HS-5 (cell line): ENCODE data around the gene TRAPPC10.

Experiments used
- DNase-seq: peaks from one replicate; pipeline ENCODE4 v3.0.0-alpha.2; 2012; ENCODE audit warnings: low read depth

The TRAPPC10 gene, protein sequence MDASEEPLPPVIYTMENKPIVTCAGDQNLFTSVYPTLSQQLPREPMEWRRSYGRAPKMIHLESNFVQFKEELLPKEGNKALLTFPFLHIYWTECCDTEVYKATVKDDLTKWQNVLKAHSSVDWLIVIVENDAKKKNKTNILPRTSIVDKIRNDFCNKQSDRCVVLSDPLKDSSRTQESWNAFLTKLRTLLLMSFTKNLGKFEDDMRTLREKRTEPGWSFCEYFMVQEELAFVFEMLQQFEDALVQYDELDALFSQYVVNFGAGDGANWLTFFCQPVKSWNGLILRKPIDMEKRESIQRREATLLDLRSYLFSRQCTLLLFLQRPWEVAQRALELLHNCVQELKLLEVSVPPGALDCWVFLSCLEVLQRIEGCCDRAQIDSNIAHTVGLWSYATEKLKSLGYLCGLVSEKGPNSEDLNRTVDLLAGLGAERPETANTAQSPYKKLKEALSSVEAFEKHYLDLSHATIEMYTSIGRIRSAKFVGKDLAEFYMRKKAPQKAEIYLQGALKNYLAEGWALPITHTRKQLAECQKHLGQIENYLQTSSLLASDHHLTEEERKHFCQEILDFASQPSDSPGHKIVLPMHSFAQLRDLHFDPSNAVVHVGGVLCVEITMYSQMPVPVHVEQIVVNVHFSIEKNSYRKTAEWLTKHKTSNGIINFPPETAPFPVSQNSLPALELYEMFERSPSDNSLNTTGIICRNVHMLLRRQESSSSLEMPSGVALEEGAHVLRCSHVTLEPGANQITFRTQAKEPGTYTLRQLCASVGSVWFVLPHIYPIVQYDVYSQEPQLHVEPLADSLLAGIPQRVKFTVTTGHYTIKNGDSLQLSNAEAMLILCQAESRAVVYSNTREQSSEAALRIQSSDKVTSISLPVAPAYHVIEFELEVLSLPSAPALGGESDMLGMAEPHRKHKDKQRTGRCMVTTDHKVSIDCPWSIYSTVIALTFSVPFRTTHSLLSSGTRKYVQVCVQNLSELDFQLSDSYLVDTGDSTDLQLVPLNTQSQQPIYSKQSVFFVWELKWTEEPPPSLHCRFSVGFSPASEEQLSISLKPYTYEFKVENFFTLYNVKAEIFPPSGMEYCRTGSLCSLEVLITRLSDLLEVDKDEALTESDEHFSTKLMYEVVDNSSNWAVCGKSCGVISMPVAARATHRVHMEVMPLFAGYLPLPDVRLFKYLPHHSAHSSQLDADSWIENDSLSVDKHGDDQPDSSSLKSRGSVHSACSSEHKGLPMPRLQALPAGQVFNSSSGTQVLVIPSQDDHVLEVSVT

DNA sequence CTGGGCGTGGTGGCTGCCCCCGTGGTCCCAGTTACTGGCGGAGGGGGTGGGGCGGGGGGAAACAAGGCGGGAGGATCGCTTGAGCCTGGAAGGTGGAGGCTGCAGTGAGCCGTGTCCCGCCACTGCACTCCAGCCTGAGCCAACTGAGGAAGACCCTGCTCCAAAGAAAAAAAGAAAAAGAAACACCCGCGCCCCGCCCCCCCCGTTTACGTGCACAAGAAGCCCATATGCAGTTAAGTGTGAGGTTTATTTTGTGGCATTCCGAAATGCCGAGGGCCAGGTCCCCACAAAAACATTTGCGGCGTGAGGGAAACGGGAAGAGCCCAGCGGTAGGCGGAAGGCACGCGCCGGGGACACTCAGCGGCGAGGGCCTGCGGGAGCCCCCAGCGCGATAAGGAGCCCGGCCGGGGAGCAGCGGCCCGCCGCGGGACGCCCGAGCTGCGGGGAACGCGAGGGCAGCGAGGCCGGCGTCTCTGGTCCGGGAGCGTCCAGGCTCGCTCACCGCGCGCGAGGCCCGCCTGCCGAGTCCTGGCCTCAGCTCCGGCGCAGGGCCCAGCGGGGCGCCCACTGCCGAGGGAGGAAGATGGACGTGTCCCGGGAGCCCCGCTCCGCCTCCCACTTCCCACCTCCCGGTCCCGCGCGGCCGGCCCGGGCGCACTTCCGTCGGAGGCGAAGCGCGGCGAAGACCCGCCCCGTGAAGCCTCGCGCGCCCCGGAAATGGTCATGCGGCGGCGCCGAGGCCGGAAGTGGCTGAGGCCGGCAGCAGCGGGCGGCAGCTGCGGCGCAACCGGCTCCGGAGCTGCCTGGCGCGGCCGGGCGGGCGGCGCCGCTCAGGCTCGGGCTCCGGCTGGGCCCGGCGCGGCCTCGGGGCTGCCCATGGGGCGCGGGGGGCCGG lies at the start of gene TRAPPC10:
Gene TRAPPC10, plus strand, starts transcription at position 731 of the 895 bp plus-strand sequence. CDS start 185 bp downstream, outside the sequence.
- no peak for DNase-seq

DNA sequence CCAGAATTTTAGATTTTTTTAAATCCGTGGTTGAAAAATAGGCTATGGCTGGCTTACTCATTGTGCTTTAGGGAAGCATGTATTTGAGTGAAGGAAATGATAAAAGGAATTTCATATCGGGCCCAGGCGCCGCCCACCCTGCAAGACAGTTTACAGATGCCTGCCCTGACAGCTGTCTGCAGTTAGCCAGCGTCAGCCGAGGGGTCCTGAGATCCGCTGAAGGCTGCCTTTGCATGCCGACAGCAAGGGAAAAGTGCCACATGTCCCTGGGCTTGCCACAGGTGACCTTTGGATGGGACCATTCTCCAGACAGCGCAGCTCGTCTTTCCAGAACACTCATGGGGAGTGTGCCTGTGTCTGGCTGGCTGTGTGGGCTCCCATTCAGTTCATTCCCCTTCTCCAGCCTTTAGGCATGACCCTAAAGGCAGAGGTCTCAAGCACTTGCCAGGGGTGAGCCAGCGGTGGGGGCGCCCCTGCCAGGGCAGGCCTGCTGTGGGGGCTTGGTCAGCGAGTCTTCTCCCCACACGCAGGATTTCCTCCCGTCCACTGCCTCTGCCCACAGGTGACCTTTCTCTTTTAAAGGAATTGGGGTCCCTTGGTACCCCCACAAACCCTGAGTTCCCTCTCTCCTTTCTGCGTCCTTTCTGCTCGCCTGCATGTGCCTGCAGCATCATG lies 46.1 kb upstream of the TRAPPC10 start:
- no peak for DNase-seq

DNA sequence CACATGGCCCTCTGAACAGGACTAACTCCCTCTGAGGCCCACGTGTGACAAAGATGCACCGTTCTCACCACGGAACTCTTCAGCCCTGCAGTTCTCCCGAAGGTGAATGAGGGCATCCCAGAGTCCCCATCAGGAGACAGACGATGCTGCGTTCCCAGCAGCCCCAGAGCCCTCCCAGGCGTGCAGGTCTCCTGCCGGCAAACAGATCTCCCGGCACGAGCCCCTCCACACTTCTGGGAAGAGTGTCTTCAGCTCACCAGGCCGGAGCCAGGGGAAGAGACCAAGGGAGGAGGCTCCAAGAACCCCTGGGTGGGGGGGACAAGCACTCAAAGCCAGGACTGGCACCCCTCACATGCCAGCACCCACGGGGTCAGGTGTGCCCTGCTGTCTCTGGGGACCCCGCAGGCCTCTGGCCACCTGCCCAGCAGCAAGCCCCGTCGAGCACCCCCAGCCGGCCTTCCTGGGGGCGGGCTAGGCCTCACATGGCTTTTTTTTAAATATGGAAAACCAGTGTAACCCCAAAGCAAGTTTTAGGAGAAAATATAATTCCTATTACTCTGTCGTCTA lies 45.1 kb upstream of the TRAPPC10 start:
- DNase-seq = no peak

DNA sequence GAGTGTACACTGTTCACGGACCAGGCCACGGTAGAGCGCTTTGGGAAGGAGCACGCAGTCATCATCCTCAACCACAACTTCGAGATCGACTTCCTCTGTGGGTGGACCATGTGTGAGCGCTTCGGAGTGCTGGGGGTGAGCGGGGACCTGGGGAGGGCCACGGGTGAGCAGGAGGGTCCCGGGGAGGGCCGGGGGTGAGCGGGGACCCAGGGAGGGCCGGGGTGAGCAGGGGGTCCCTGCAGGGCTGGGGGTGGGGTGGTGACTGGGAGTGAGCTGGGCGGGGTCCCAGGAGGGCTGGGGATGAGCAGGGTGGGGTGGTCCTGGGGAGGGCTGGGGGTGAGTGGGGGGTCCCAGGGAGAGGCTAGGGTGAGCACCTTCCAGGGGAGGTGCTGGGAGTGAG lies 44.1 kb upstream of the TRAPPC10 start:
- DNase-seq = no peak

DNA sequence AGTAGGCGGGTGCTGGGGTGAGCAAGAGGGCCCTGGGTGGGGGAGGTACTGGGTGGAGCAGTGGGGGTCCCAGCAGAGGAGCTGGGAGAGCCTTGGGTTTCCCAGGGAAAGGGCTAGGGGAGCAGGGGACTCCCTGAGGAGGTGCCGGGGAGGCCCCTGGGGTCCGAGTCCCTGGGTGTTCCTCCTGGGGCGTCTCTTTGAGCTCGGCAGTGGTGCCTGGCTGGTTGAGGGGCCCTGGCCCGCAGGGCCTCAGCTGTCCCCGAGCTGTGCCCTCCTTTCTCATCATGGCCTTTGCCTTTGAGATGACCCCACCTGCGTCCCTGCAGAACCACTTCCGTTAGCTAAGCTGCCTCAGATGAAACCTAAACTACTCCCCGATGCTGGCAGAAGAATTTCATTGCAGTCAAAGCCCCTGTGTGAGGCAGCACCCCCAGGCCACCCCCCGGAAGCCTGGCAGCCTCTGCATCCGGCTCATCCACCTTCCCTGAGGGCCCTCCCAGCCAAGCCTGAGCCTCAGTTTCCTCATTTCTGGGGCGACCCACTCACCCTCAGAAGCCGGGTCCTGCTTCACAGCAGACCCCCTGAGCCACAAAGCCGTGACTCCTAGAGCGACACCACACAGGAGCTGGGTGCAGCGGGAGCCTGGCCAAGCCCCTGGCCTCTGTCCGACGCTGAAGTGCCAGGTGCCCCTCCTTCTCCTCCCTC lies 43.5 kb upstream of the TRAPPC10 start:
- no peak for DNase-seq

DNA sequence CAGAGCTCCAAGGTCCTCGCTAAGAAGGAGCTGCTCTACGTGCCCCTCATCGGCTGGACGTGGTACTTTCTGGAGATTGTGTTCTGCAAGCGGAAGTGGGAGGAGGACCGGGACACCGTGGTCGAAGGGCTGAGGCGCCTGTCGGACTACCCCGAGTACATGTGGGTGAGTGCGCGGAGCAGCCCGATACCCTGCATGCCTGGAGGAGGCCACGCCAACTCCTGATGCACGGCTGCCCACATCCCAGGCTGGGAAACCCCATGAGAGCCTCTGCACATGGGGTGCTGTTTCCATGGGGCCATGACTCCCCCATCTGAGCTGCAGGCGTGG lies 43.0 kb upstream of the TRAPPC10 start:
- no peak for DNase-seq

DNA sequence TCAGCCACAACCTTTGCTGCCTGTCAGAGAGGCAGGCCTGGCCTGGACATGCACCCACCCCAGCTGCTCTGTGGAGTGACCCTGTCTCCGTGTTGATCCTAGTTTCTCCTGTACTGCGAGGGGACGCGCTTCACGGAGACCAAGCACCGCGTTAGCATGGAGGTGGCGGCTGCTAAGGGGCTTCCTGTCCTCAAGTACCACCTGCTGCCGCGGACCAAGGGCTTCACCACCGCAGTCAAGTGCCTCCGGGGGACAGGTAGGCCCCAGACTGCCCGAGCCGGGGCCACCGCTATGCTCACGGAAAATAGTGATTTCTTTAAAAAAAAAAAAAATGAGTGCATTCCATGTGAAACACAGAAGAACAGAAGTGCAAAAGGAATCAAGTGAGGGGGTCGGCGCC lies 41.6 kb upstream of the TRAPPC10 start:
- no peak for DNase-seq

DNA sequence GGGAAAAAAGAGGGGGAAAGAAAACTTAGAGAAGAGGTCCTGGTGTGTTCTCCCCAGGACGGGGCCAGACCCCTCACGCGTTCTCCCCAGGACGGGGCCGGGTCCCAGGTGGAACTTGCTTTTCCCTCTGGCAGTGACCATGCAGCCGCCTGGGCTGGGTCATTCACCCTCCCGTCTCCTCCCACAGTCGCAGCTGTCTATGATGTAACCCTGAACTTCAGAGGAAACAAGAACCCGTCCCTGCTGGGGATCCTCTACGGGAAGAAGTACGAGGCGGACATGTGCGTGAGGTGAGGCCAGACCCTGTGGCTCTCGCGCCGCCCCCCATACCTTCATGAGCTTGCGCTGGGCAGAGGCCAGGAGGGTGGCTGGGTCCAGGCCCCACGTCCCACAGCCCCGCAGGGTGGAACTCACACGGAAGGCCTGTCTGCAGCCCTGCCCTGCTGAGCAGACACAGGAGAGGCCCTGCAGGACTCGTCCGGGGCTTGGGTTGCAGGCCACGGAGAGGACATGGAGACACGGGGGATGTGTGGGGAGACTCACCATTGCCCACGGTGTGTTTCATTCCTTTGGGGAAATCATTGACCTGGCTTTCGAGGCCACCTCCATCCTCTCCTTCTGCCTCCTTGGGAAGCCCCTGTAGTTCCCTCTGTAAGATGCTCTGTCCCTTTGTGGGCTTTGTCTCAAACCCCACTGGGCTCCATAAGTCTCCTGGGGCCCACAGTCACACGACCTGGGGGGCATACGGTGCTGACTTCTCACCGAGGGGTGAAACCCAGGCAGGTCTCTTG lies 40.7 kb upstream of the TRAPPC10 start:
- DNase-seq = no peak

DNA sequence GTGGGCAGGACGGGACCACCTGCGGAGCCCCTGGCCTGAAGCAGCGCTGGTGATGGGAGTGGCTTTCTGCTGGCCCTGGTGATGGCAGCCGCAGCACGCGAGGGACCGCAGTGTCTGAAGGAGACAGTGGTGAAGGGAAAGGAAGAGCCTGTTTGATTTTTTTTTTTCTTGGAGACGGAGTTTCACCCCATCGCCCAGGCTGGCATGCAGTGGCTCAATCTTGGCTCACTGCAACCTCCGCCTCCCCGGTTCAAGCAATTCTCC lies 40.2 kb upstream of the TRAPPC10 start:
- no peak for DNase-seq

DNA sequence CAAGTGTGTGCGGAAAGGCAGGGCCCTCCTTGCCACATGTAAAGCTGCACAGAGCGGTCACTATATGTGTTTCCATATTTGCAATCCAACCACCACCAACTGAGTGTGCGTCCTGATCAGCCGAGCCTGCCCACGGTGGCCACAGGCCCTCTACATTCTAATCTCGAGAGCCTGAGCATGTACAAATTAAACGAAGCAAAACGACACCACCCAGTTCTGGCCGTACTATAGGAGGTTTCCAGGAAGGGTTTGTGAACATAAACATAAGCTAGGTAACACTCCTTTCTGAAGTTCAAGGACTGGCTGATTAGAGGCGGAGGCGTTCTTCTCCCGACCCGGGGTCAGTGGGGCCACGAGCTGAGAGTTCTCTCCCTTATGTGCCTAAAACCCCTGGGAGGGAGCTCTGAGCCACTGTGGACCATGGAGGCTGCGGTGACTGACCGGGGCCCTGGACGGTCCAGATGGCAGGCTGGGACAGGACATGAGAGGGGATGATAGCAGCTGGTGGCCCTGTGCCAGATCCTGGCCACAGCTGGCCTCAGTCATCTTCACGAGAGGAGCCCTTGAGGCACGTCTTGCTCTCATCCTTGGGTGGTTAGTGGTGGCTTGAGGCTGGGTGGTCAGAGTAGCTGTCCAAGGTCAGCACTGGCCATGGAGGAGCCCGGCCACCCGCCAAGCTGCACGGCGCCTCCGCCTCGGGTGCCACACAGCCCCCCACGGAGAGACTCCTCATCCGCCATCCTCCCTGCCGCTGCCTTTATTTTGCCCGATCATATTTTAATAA lies 39.1 kb upstream of the TRAPPC10 start:
- no peak for DNase-seq

DNA sequence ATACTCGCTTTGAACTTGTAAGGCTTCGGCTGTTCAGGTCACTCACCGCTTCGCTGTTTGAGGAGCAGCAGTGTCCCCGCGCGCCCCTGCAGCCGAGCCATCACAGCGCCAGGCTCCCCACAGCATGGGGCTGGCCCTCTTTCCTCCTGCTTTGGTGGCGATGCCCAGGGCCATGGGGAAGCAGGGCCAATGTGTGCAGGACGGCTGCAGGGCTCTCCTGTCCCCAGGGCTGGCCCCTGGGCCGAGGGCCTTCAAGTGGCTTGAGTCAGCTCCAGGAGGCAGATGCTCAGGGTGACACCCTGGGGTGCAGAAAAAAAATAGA lies 38.5 kb upstream of the TRAPPC10 start:
- DNase-seq = no peak

DNA sequence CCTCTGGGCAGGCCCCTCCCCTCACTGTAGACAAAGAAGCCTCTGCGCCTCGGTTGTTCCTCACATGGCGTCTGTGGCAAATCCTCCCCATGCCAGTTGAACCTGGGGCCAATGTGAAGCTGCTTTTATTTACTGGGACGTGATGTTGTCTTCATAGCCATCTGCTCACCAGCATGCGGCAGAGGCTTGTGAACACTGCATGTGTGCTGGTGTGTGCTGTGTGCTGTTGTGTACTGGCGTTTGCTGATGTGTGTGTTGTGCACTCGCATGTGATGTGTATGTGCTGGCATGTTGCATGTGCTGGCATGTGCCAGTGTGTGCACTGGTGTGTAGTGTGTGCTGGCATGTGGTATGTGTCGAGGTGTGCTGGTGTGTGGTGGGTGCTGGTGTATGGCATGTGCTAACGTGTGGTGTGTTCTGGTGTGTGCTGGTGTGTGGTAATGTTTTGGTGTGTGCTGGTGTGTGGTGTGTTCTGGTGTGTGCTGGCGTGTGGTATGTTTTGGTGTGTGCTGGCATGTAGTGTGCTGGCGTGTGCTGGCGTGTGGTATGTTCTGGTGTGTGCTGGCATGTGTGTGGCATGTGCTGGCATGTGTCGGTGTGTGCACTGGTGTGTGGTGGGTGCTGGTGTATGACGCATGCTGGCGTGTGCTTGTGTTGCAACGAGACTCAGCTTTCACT lies 37.2 kb upstream of the TRAPPC10 start:
- DNase-seq = no peak

DNA sequence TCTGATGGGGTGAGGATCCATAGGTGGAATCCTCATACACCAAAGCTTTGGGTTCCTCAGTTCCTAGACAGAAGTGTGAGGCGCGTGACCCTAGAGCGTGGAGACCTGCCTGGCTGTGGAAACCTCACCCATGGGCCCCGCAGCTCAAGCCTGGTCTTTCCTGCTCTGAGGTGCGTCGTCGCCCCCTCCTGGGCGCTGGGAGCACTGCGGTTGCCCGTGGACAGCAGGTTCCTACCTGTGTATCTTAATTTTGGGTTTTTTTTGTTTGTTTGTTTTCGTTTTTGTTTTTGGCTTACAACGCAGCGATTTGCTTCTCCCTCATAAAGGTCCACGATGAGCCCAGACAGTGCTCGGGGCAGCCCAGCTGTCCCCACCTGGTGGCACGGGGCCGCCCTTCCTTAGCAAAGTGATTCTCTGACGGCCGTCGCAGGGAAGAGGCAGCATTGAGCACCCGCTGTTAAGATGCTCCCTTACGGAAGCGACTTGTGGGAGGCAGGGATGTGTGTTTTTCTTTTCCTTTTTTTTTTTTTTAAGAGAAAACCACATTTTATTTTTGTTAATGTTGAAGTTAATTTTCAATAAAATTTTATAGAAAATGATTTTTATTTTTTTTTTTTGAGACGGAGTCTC lies 36.5 kb upstream of the TRAPPC10 start:
- peak; percentile 3 for DNase-seq

DNA sequence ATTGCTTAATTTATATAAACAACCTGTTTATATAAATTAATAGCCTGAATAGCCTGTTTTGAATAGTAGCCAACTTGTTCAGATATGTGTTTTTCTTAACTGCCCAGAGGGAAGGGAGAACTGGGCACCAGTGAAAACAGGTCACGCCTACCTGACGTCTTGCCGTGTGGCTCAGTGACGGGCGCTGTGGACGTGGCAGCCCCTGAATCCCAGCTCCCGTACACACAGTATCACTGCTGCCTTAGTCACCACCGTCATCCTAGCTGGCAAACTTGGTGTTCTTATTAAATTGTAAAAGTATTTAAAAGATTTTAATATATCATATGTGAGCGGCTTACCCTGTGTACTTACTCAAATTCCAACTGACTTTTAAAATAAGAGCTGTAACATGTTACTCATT lies 35.4 kb upstream of the TRAPPC10 start:
- no peak for DNase-seq

DNA sequence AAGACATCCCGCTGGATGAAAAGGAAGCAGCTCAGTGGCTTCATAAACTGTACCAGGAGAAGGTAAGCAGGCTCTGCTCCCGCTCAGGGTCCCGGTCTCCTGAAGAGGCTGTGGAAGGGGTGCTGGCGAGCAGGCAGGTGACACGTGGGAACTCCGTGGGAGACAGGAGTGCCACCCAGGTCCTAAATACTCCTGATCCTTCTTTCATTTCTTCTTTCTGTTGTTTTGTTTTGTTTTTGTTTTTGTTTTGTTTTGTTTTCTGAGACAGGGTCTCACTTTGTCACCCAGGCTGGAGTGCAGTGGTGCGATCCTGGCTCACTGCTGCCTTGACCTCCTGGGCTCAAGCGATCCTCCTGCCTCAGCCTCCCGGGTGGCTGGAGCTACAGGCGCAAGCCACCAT lies 34.0 kb upstream of the TRAPPC10 start:
- no peak for DNase-seq

DNA sequence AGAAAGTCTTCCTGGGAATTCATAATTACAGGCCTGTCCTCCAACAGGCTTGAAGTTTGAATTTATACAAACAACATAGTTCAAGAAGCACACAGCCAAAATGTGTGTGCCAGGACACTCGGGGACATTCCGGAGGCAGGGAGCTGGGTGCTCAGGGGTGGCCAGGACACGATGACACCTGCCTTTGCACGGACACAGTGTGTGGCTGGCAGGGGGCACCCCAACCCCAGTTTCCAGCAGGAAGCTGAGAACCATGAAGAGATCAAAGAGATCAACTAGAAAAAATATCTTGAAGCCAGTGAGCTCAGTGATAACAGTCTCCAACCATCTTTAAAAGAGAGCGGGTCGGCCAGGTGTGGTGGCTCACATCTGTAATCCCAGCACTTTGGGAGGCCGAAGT lies 32.5 kb upstream of the TRAPPC10 start:
- DNase-seq = no peak

DNA sequence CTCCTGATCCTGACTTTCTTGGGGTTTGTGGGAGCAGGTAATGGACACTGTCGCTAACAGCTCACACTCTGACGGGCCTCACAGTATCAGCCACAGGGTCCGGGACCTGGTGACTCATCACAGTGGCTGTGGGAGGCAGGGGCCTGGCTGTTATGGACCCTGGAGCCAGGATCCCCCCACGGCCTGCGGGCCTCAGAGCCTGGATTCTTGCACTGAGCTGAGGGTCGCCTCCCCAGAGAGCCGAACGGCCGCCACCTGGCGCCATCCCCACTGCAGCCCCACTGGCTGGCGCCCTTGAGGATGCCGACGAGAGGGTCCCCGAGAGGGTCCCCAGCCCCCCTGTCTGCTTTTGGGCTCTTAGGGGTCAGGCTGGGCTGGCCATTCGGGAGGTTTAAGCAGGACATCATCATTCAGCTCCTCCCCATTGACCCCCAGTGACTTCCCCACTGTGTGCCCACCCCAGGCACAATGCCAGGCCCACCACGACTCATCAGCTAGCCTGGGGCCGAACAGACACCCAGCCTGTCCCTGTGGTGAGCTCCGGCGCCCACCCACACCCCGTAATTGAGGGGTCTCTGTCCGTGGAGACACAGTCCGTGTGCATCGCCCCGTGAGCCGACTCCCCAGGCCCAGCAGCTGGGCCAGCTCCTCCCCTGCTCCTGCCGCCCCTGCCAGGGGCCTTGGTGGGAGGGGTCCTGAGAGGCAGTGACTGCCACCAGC lies 30.8 kb upstream of the TRAPPC10 start:
- DNase-seq = no peak
